GM23338 (cell line): ENCODE data around the gene PTPRE.

ENCODE experiments used
- CREB1 ChIP-seq: fragments of 250-450 bp; sonication (Bioruptor Pico); IDR thresholded peaks from 2 replicates; pipeline ENCODE4 v1.5.0; 2020; ENCODE audit warnings: low read depth, mild to moderate bottlenecking, moderate library complexity
- ETS1 ChIP-seq: IDR thresholded peaks from 2 replicates; pipeline ENCODE4 v1.6.1; 2016; ENCODE audit warnings: antibody characterized with exemption
- EZH2 ChIP-seq: fragments of 200-600 bp; sonication (generic); IDR thresholded peaks from one replicate; pipeline ENCODE4 v1.8.0; 2017; ENCODE audit warnings: antibody characterized with exemption, mild to moderate bottlenecking, low read depth; ENCODE audit not compliant: unreplicated experiment
- EZH2phosphoT487 ChIP-seq: fragments of 200-600 bp; sonication (generic); IDR thresholded peaks from one replicate; pipeline ENCODE4 v1.8.1; 2018; ENCODE audit warnings: antibody characterized with exemption; ENCODE audit not compliant: unreplicated experiment
- JUNB ChIP-seq: IDR thresholded peaks from one replicate; pipeline ENCODE4 v1.6.1; 2016; ENCODE audit warnings: antibody characterized with exemption; ENCODE audit not compliant: unreplicated experiment
- POLR2AphosphoS5 ChIP-seq: IDR thresholded peaks from 2 replicates; pipeline ENCODE4 v1.6.1; 2016; ENCODE audit warnings: antibody characterized with exemption, low read depth
- STAT1 ChIP-seq: IDR thresholded peaks from one replicate; pipeline ENCODE4 v1.6.1; 2016; ENCODE audit warnings: antibody characterized with exemption; ENCODE audit not compliant: unreplicated experiment
- ZNF331 ChIP-seq: fragments of 250-450 bp; sonication (Bioruptor Pico); IDR thresholded peaks from 2 replicates; pipeline ENCODE4 v1.5.0; 2020; ENCODE audit warnings: low read depth, mild to moderate bottlenecking, moderate library complexity
- TF ChIP-seq, protein P1 (sequence below), 2 experiments: fragments of 200-600 bp in 1 of 2; sonication (generic) in 1 of 2; conservative IDR thresholded peaks; 2 replicates each; pipeline versions ENCODE4 v1.5.1 to v1.6.1; 2016 to 2017; ENCODE audit warnings: antibody characterized with exemption in 2 of 2, low read depth in 2 of 2, mild to moderate bottlenecking in 2 of 2, moderate library complexity in 1 of 2
- TF ChIP-seq, protein P2 (sequence below): IDR thresholded peaks from one replicate; pipeline ENCODE4 v1.6.1; 2018; ENCODE audit warnings: antibody characterized with exemption; ENCODE audit not compliant: unreplicated experiment

- TF ChIP-seq, protein P1, sequence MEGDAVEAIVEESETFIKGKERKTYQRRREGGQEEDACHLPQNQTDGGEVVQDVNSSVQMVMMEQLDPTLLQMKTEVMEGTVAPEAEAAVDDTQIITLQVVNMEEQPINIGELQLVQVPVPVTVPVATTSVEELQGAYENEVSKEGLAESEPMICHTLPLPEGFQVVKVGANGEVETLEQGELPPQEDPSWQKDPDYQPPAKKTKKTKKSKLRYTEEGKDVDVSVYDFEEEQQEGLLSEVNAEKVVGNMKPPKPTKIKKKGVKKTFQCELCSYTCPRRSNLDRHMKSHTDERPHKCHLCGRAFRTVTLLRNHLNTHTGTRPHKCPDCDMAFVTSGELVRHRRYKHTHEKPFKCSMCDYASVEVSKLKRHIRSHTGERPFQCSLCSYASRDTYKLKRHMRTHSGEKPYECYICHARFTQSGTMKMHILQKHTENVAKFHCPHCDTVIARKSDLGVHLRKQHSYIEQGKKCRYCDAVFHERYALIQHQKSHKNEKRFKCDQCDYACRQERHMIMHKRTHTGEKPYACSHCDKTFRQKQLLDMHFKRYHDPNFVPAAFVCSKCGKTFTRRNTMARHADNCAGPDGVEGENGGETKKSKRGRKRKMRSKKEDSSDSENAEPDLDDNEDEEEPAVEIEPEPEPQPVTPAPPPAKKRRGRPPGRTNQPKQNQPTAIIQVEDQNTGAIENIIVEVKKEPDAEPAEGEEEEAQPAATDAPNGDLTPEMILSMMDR (conservative IDR thresholded peaks at IDR 0.05; ENCODE audit: low read depth in 2 of 2): no peak
- TF ChIP-seq CREB1 (CRISPR knock-in tag) (no peak), POLR2AphosphoS5 (no peak), EZH2 (no peak), JUNB (no peak), ETS1 (no peak), EZH2phosphoT487 (no peak), STAT1 (no peak), ZNF331 (CRISPR knock-in tag) (no peak)
- TF ChIP-seq, protein P2, sequence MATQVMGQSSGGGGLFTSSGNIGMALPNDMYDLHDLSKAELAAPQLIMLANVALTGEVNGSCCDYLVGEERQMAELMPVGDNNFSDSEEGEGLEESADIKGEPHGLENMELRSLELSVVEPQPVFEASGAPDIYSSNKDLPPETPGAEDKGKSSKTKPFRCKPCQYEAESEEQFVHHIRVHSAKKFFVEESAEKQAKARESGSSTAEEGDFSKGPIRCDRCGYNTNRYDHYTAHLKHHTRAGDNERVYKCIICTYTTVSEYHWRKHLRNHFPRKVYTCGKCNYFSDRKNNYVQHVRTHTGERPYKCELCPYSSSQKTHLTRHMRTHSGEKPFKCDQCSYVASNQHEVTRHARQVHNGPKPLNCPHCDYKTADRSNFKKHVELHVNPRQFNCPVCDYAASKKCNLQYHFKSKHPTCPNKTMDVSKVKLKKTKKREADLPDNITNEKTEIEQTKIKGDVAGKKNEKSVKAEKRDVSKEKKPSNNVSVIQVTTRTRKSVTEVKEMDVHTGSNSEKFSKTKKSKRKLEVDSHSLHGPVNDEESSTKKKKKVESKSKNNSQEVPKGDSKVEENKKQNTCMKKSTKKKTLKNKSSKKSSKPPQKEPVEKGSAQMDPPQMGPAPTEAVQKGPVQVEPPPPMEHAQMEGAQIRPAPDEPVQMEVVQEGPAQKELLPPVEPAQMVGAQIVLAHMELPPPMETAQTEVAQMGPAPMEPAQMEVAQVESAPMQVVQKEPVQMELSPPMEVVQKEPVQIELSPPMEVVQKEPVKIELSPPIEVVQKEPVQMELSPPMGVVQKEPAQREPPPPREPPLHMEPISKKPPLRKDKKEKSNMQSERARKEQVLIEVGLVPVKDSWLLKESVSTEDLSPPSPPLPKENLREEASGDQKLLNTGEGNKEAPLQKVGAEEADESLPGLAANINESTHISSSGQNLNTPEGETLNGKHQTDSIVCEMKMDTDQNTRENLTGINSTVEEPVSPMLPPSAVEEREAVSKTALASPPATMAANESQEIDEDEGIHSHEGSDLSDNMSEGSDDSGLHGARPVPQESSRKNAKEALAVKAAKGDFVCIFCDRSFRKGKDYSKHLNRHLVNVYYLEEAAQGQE: no peak
Measured at GRCh38 chr10:128056303-128057050, 149.6 kb downstream of the PTPRE start.
